ENCODE results near the gene MEGF6.

GRCh38 chr1:3614755-3615742 is 3.7 kb upstream of the MEGF6 start:
- TF ChIP-seq, protein P1, sequence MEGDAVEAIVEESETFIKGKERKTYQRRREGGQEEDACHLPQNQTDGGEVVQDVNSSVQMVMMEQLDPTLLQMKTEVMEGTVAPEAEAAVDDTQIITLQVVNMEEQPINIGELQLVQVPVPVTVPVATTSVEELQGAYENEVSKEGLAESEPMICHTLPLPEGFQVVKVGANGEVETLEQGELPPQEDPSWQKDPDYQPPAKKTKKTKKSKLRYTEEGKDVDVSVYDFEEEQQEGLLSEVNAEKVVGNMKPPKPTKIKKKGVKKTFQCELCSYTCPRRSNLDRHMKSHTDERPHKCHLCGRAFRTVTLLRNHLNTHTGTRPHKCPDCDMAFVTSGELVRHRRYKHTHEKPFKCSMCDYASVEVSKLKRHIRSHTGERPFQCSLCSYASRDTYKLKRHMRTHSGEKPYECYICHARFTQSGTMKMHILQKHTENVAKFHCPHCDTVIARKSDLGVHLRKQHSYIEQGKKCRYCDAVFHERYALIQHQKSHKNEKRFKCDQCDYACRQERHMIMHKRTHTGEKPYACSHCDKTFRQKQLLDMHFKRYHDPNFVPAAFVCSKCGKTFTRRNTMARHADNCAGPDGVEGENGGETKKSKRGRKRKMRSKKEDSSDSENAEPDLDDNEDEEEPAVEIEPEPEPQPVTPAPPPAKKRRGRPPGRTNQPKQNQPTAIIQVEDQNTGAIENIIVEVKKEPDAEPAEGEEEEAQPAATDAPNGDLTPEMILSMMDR (IDR thresholded peaks at IDR 0.05; ENCODE audit: extremely low read depth in 1 of 2, insufficient read depth in 1 of 2, low read depth in 1 of 2, low read length in 2 of 2), result peak; percentile 76 to 81
- no peak for TF ChIP-seq POLR2A (IDR thresholded peaks at IDR 0.05; ENCODE audit: low read depth, low read length)
- TF ChIP-seq EZH2 (IDR thresholded peaks at IDR 0.05; ENCODE audit: borderline replicate concordance, low read depth, low read length, severe bottlenecking), result no peak
- TF ChIP-seq, protein P2, sequence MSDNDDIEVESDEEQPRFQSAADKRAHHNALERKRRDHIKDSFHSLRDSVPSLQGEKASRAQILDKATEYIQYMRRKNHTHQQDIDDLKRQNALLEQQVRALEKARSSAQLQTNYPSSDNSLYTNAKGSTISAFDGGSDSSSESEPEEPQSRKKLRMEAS (IDR thresholded peaks at IDR 0.05; ENCODE audit: insufficient read depth, insufficient read length), result no peak
- TF ChIP-seq GATA2 (IDR thresholded peaks at IDR 0.05; ENCODE audit: insufficient read depth, insufficient read length, low read depth, low read length), result no peak
- TF ChIP-seq POLR2AphosphoS5 (IDR thresholded peaks at IDR 0.05; ENCODE audit: insufficient read depth, low read depth, low read length), result no peak
- no peak for TF ChIP-seq MYC (IDR thresholded peaks at IDR 0.05; ENCODE audit: low read depth, low read length)
- peak; percentile 38 for TF ChIP-seq JUN (IDR thresholded peaks at IDR 0.05; ENCODE audit: borderline replicate concordance, insufficient read depth, insufficient read length, low read depth)

All from endothelial cell of umbilical vein (primary cell).